ENCODE data around the gene SP3. TPM values are rescaled to one million over a fixed set of nuclear protein-coding genes. Genes with fewer than 3 reads are reported as not detected.

Gene SP3
- total and polyA plus RNA-seq, 9 of the 15 experiments (the other 6 are each of a cell fraction or from before 2014, with no cell fraction given) = 12.0 to 106 (median 74.9) TPM

- TF ChIP-seq GTF3C2 (IDR thresholded peaks at IDR 0.05; ENCODE audit: borderline replicate concordance, extremely low read depth, insufficient read length) = no peak
- TF ChIP-seq NUFIP1 (IDR thresholded peaks at IDR 0.05; ENCODE audit: partially characterized antibody) = no peak
- TF ChIP-seq CBX8 (IDR thresholded peaks at IDR 0.05; ENCODE audit: borderline replicate concordance, extremely low read depth, low read depth, low read length, poor library complexity, severe bottlenecking) = no peak
- TF ChIP-seq, protein P1, sequence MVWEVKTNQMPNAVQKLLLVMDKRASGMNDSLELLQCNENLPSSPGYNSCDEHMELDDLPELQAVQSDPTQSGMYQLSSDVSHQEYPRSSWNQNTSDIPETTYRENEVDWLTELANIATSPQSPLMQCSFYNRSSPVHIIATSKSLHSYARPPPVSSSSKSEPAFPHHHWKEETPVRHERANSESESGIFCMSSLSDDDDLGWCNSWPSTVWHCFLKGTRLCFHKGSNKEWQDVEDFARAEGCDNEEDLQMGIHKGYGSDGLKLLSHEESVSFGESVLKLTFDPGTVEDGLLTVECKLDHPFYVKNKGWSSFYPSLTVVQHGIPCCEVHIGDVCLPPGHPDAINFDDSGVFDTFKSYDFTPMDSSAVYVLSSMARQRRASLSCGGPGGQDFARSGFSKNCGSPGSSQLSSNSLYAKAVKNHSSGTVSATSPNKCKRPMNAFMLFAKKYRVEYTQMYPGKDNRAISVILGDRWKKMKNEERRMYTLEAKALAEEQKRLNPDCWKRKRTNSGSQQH (CRISPR knock-in tag; IDR thresholded peaks at IDR 0.05) = peak; percentile 69; the same call in 1 of the 2 replicates
- peak; percentile 52 to 60 for TF ChIP-seq MNT (conservative IDR thresholded peaks at IDR 0.05)
- TF ChIP-seq HDAC6 (IDR thresholded peaks at IDR 0.05; ENCODE audit: low read depth, low read length) = no peak
- peak; percentile 20 for TF ChIP-seq CTCFL (IDR thresholded peaks at IDR 0.05; ENCODE audit: borderline replicate concordance, insufficient read depth, low read depth, low read length, poor library complexity, severe bottlenecking)
- TF ChIP-seq ETV5 (CRISPR knock-in tag; IDR thresholded peaks at IDR 0.05; ENCODE audit: low read depth) = peak; percentile 43; the same call in 1 of the 2 replicates
- 0 out of 2 replicates have a peak, but pooled peaks have one; percentile 4 for TF ChIP-seq JUND (IDR thresholded peaks at IDR 0.05; ENCODE audit: borderline replicate concordance, low read depth, low read length)
- TF ChIP-seq JUND (tag; IDR thresholded peaks at IDR 0.05; ENCODE audit: borderline replicate concordance, low read depth, low read length) = no peak; the same call in 2 of the 3 replicates
- TF ChIP-seq CREB3L1 (IDR thresholded peaks at IDR 0.05; ENCODE audit: borderline replicate concordance, low read depth) = peak; percentile 64; the same call in 1 of the 2 replicates
- TF ChIP-seq EGR1 (conservative IDR thresholded peaks at IDR 0.05) = no peak; the same call in 1 of the 2 replicates
- TF ChIP-seq ZNF639 (CRISPR knock-in tag; conservative IDR thresholded peaks at IDR 0.05 in 1 of 2, IDR thresholded peaks at IDR 0.05 in 1 of 2) = no peak
These were observed at the start of gene SP3 (continued) for GRCh38 chr2:173965372-173966025.

All from K562 (cell line).